ENCODE results near the gene CCDC187.

The CCDC187 gene

GRCh38 chr9:136337416-136338395 is 33.8 kb upstream of the CCDC187 start:
- Histone ChIP-seq H3K27ac (no peak overlapping the region), H3K4me3 (no peak overlapping the region), H3K9me3 (no peaks in the 10 kb centered on the region), H3K27me3 (no peaks in the 10 kb centered on the region), H3K4me1 (peaks cover 0 to 13% (median 9%) of the 10 kb centered on the region in 4 donors), H3K36me3 (peaks cover 0 to 67% (median 33%) of the 10 kb centered on the region in 3 donors)
- intact Hi-C loops (cut with DNase I; ENCODE audit: low total_unique reads) = no loop called here
- TF ChIP-seq, protein P1, sequence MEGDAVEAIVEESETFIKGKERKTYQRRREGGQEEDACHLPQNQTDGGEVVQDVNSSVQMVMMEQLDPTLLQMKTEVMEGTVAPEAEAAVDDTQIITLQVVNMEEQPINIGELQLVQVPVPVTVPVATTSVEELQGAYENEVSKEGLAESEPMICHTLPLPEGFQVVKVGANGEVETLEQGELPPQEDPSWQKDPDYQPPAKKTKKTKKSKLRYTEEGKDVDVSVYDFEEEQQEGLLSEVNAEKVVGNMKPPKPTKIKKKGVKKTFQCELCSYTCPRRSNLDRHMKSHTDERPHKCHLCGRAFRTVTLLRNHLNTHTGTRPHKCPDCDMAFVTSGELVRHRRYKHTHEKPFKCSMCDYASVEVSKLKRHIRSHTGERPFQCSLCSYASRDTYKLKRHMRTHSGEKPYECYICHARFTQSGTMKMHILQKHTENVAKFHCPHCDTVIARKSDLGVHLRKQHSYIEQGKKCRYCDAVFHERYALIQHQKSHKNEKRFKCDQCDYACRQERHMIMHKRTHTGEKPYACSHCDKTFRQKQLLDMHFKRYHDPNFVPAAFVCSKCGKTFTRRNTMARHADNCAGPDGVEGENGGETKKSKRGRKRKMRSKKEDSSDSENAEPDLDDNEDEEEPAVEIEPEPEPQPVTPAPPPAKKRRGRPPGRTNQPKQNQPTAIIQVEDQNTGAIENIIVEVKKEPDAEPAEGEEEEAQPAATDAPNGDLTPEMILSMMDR (IDR thresholded peaks at IDR 0.05) = no peak
- no peak for DNase-seq

GRCh38 chr9:136336881-136337280 is 33.0 kb upstream of the CCDC187 start:
- TF ChIP-seq, protein P1 (IDR thresholded peaks at IDR 0.05) = no peak
- DNase-seq = no peak
- Histone ChIP-seq H3K27me3 (no peaks in the 10 kb centered on the region), H3K27ac (no peak overlapping the region), H3K4me3 (no peak overlapping the region), H3K36me3 (peaks cover 0 to 73% (median 33%) of the 10 kb centered on the region in 3 donors), H3K9me3 (no peaks in the 10 kb centered on the region), H3K4me1 (peaks cover 0 to 4% (median under 1%) of the 10 kb centered on the region in 4 donors)
- intact Hi-C loops (cut with DNase I; ENCODE audit: low total_unique reads) = no loop called here

GRCh38 chr9:136336156-136336870 is 32.4 kb upstream of the CCDC187 start:
- intact Hi-C loops (cut with DNase I; ENCODE audit: low total_unique reads) = no loop called here
- Histone ChIP-seq H3K9me3 (no peaks in the 10 kb centered on the region), H3K36me3 (peaks cover 0 to 77% (median 33%) of the 10 kb centered on the region in 3 donors)

GRCh38 chr9:136335296-136336155 is 31.6 kb upstream of the CCDC187 start:
- H3K27ac ChIP-seq = no peak overlapping the region

More at GRCh38 chr9:136336156-136336870, 32.4 kb upstream of the CCDC187 start:
- H3K27ac ChIP-seq = no peak overlapping the region
- peaks cover 0 to 3% (median 0%) of the 10 kb centered on the region in 4 donors for H3K4me1 ChIP-seq
- DNase-seq = no peak
- no peaks in the 10 kb centered on the region for H3K27me3 ChIP-seq
- TF ChIP-seq, protein P1 (IDR thresholded peaks at IDR 0.05) = no peak
- H3K4me3 ChIP-seq = no peak overlapping the region

More at GRCh38 chr9:136335296-136336155, 31.6 kb upstream of the CCDC187 start:
- Histone ChIP-seq H3K36me3 (peaks cover 0 to 71% (median 33%) of the 10 kb centered on the region in 3 donors), H3K27me3 (no peaks in the 10 kb centered on the region), H3K4me1 (peaks cover 0 to 3% (median 0%) of the 10 kb centered on the region in 4 donors), H3K9me3 (no peaks in the 10 kb centered on the region), H3K4me3 (no peak overlapping the region)
- DNase-seq = no peak
- TF ChIP-seq, protein P1 (IDR thresholded peaks at IDR 0.05) = no peak
- intact Hi-C loops (cut with DNase I; ENCODE audit: low total_unique reads) = no loop called here
